Measurements from ENCODE around the gene FAM114A1. TPM values are rescaled to one million over a fixed set of nuclear protein-coding genes. Genes with fewer than 3 reads are reported as not detected.

FAM114A1 gene
- polyA plus RNA-seq, 1 donor from 2014 or later, result not detected

- H3F3A ChIP-seq (ENCODE audit: insufficient read depth, low read length, poor library complexity, severe bottlenecking), result no peaks in the 10 kb centered on the region
- H3K9ac ChIP-seq (ENCODE audit: low read length), result no peak overlapping the region
Measured at GRCh38 chr4:38989487-38989886, 121.9 kb downstream of the FAM114A1 start.

DNA sequence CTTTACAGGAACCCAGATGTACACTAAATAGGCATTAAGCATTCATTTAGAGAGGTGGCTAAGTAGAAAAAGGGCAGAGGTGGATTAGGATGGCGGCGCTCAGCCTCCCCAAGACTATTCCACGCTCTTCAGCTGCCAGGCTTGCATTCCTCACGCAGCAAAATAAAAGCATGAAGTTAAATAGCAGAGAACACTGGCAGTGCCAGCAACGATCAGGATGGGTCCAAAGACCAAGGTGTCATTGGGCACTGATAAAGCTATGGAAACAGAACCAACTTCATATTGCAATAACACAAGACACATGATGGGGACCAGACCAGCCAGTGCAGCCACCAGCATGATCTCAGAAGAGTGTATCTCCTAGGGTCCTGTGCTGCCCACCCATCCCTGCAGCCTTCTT is 122.6 kb downstream of the FAM114A1 start:
- Histone ChIP-seq H3K4me3 (ENCODE audit: low read length) (no peak overlapping the region), H3K9ac (ENCODE audit: low read length) (no peak overlapping the region), H3K9me2 (ENCODE audit: insufficient read depth, low read length) (no peaks in the 10 kb centered on the region), H3K36me3 (ENCODE audit: insufficient read depth, low read length) (no peaks in the 10 kb centered on the region), H3K27ac (ENCODE audit: low read length) (no peak overlapping the region), H3K4me2 (ENCODE audit: low read length) (no peak overlapping the region), H2AFZ (ENCODE audit: low read depth, low read length) (no peak overlapping the region), H3K79me2 (replicated peaks; ENCODE audit: insufficient read depth, low read length) (no peaks in the 10 kb centered on the region), H3K9me3 (ENCODE audit: low read length) (no peaks in the 10 kb centered on the region), H3F3A (ENCODE audit: insufficient read depth, low read length, poor library complexity, severe bottlenecking) (no peaks in the 10 kb centered on the region), H4K20me1 (ENCODE audit: insufficient read depth) (no peaks in the 10 kb centered on the region), H3K27me3 (ENCODE audit: insufficient read depth, low read depth, low read length) (no peaks in the 10 kb centered on the region)
- TF ChIP-seq, protein P1, sequence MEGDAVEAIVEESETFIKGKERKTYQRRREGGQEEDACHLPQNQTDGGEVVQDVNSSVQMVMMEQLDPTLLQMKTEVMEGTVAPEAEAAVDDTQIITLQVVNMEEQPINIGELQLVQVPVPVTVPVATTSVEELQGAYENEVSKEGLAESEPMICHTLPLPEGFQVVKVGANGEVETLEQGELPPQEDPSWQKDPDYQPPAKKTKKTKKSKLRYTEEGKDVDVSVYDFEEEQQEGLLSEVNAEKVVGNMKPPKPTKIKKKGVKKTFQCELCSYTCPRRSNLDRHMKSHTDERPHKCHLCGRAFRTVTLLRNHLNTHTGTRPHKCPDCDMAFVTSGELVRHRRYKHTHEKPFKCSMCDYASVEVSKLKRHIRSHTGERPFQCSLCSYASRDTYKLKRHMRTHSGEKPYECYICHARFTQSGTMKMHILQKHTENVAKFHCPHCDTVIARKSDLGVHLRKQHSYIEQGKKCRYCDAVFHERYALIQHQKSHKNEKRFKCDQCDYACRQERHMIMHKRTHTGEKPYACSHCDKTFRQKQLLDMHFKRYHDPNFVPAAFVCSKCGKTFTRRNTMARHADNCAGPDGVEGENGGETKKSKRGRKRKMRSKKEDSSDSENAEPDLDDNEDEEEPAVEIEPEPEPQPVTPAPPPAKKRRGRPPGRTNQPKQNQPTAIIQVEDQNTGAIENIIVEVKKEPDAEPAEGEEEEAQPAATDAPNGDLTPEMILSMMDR (IDR thresholded peaks at IDR 0.05; ENCODE audit: poor library complexity, severe bottlenecking), result no peak
- TF ChIP-seq TAF1 (IDR thresholded peaks at IDR 0.05; ENCODE audit: low read depth) (no peak), REST (IDR thresholded peaks at IDR 0.05; ENCODE audit: borderline replicate concordance) (no peak), POLR2AphosphoS5 (IDR thresholded peaks at IDR 0.05) (no peak), RAD21 (conservative IDR thresholded peaks at IDR 0.05) (no peak), EP300 (conservative IDR thresholded peaks at IDR 0.05; ENCODE audit: poor library complexity, severe bottlenecking) (no peak), SMC3 (conservative IDR thresholded peaks at IDR 0.05; ENCODE audit: poor library complexity) (no peak), MXI1 (conservative IDR thresholded peaks at IDR 0.05; ENCODE audit: poor library complexity, severe bottlenecking) (no peak)

More at GRCh38 chr4:38989487-38989886, 121.9 kb downstream of the FAM114A1 start:
- Histone ChIP-seq H3K9me3 (ENCODE audit: low read length) (no peaks in the 10 kb centered on the region), H4K20me1 (ENCODE audit: insufficient read depth) (no peaks in the 10 kb centered on the region), H3K9me2 (ENCODE audit: insufficient read depth, low read length) (no peaks in the 10 kb centered on the region), H2AFZ (ENCODE audit: low read depth, low read length) (no peak overlapping the region), H3K27me3 (ENCODE audit: insufficient read depth, low read depth, low read length) (no peaks in the 10 kb centered on the region), H3K79me2 (replicated peaks; ENCODE audit: insufficient read depth, low read length) (no peaks in the 10 kb centered on the region), H3K27ac (ENCODE audit: low read length) (no peak overlapping the region), H3K36me3 (ENCODE audit: insufficient read depth, low read length) (no peaks in the 10 kb centered on the region), H3K4me3 (ENCODE audit: low read length) (no peak overlapping the region), H3K4me2 (ENCODE audit: low read length) (no peak overlapping the region)
- no peak for TF ChIP-seq TAF1 (IDR thresholded peaks at IDR 0.05; ENCODE audit: low read depth)
- TF ChIP-seq, protein P1 (IDR thresholded peaks at IDR 0.05; ENCODE audit: poor library complexity, severe bottlenecking), result no peak
- TF ChIP-seq RAD21 (conservative IDR thresholded peaks at IDR 0.05), result no peak
- TF ChIP-seq SMC3 (conservative IDR thresholded peaks at IDR 0.05; ENCODE audit: poor library complexity), result no peak
- no peak for TF ChIP-seq MXI1 (conservative IDR thresholded peaks at IDR 0.05; ENCODE audit: poor library complexity, severe bottlenecking)
- TF ChIP-seq POLR2AphosphoS5 (IDR thresholded peaks at IDR 0.05), result no peak
- TF ChIP-seq EP300 (conservative IDR thresholded peaks at IDR 0.05; ENCODE audit: poor library complexity, severe bottlenecking), result no peak
- no peak for TF ChIP-seq EZH2 (IDR thresholded peaks at IDR 0.05; ENCODE audit: borderline replicate concordance, insufficient read depth, low read length, poor library complexity, severe bottlenecking)
- TF ChIP-seq REST (IDR thresholded peaks at IDR 0.05; ENCODE audit: borderline replicate concordance), result no peak
